H1 (cell line): Measurements from ENCODE around the gene ARL3.

Experiments used
- CEBPB ChIP-seq: IDR thresholded peaks from 2 replicates; pipeline ENCODE4 v1.6.1; 2012; ENCODE audit warnings: low read depth, low read length
- CTBP2 ChIP-seq: IDR thresholded peaks from 2 replicates; pipeline ENCODE4 v1.7.0; 2011; ENCODE audit warnings: borderline replicate concordance, mild to moderate bottlenecking, moderate library complexity, mixed read lengths, low read length; ENCODE audit not compliant: insufficient read depth, insufficient read length
- GTF2F1 ChIP-seq: IDR thresholded peaks from 2 replicates; pipeline ENCODE4 v1.6.1; 2012; ENCODE audit warnings: low read depth, low read length, improper control_type of control experiment, borderline replicate concordance
- POLR2AphosphoS5 ChIP-seq: IDR thresholded peaks from 2 replicates; pipeline ENCODE4 v1.6.1; 2011; ENCODE audit warnings: low read depth, low read length
- RAD21 ChIP-seq, 2 experiments: IDR thresholded peaks in 1 of 2; conservative IDR thresholded peaks in 1 of 2; 2 replicates each; pipeline ENCODE4 v1.6.1; 2011; ENCODE audit warnings: low read depth in 2 of 2, low read length in 2 of 2, improper control_type of control experiment in 1 of 2, inconsistent platforms in 1 of 2, mild to moderate bottlenecking in 1 of 2, moderate library complexity in 1 of 2
- SIN3A ChIP-seq, 2 experiments: IDR thresholded peaks in 1 of 2; conservative IDR thresholded peaks in 1 of 2; 2 replicates each; pipeline ENCODE4 v1.6.1; 2011 to 2012; ENCODE audit warnings: low read length in 2 of 2, improper control_type of control experiment in 1 of 2, low read depth in 1 of 2, mild to moderate bottlenecking in 1 of 2
- TCF12 ChIP-seq: IDR thresholded peaks from 2 replicates; pipeline ENCODE4 v1.6.1; 2011; ENCODE audit warnings: low read depth, mild to moderate bottlenecking, low read length
- TF ChIP-seq, protein P1 (sequence below), 3 experiments: IDR thresholded peaks; 1 replicate in 2 of 3; 2 replicates in 1 of 3; pipeline versions ENCODE4 v1.5.1 to v1.6.1; 2011; ENCODE audit warnings: low read length in 3 of 3, mild to moderate bottlenecking in 3 of 3, inconsistent platforms in 2 of 3, low read depth in 1 of 3, moderate library complexity in 1 of 3; ENCODE audit not compliant: insufficient read depth in 1 of 3; ENCODE audit errors: control extremely low read depth in 1 of 3

DNA sequence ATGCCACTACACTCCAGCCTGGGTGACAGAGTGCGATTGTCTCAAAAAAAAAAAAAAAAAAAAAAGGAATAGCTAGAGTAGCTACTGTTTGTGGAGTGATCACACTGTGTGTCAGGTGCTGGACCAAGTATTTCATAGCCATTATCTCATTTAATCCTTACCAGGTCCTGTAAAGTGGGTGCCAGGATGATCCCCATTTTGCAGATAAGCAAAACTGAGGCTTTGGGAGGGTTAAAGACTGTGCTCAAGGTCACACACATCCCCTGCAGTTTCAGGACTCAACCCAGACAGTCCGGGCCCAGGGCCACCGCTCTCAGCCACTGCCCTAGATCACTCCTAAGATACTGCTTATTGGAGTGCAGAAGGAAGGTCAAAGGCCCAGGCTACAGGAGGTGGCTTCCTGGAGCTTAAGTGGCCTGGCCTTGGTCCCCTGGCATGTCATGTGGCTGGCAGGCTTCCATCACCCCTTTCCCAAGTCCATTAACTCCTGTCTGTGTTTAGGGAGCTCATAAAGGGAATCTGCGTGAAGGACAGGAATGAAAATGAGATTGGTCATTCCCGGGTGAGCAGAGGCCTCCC lies 17.1 kb upstream of the ARL3 start:
- no peak for TF ChIP-seq SIN3A (conservative IDR thresholded peaks at IDR 0.05 in 1 of 2, IDR thresholded peaks at IDR 0.05 in 1 of 2; ENCODE audit: low read depth in 1 of 2, low read length in 2 of 2)
- TF ChIP-seq POLR2AphosphoS5, result no peak
- TF ChIP-seq GTF2F1, result no peak
- no peak for TF ChIP-seq TCF12
- TF ChIP-seq CTBP2, result no peak
- TF ChIP-seq RAD21 (IDR thresholded peaks at IDR 0.05 in 1 of 2, conservative IDR thresholded peaks at IDR 0.05 in 1 of 2; ENCODE audit: low read depth in 2 of 2, low read length in 2 of 2), result no peak
- TF ChIP-seq CEBPB, result no peak
- TF ChIP-seq, protein P1, sequence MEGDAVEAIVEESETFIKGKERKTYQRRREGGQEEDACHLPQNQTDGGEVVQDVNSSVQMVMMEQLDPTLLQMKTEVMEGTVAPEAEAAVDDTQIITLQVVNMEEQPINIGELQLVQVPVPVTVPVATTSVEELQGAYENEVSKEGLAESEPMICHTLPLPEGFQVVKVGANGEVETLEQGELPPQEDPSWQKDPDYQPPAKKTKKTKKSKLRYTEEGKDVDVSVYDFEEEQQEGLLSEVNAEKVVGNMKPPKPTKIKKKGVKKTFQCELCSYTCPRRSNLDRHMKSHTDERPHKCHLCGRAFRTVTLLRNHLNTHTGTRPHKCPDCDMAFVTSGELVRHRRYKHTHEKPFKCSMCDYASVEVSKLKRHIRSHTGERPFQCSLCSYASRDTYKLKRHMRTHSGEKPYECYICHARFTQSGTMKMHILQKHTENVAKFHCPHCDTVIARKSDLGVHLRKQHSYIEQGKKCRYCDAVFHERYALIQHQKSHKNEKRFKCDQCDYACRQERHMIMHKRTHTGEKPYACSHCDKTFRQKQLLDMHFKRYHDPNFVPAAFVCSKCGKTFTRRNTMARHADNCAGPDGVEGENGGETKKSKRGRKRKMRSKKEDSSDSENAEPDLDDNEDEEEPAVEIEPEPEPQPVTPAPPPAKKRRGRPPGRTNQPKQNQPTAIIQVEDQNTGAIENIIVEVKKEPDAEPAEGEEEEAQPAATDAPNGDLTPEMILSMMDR (IDR thresholded peaks at IDR 0.05; ENCODE audit: control extremely low read depth in 1 of 3, insufficient read depth in 1 of 3, low read depth in 1 of 3, low read length in 3 of 3), result no peak
